ENCODE results near the gene ERC1. TPM values are rescaled to one million over a fixed set of nuclear protein-coding genes. Genes with fewer than 3 reads are reported as not detected.

Gene ERC1
- polyA plus RNA-seq, 6 donors from 2014 or later, result 6.9 to 26.2 (median 17.9) TPM

DNA sequence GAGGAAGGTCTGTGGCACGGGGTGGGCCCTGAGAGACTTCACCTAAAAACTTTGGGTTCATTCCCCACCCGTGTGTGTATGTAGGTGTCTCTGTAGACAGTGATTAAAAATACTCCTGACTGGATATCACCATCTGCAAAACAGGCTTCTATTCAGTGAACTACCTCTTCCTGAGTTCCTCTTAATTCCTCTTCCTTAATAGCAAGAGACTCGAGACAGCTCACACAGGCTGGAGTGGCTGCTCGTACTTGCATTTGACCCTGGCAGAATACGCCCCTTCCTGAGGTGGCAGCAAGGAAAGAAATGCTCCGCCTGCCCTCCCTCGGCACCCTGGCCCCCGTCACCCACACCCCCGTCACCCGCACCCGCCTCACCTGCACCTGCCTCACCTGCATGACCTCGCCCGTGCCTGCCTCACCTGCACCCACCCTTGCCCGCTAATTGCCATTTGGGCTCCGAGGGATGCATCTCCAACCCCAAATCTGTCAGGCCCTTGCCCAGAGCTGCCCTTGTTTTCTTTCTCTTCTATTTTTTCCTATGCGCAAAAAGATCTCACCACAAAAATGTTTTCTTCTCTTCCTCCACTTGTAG lies 513.4 kb downstream of the ERC1 start:
- H3K4me1 Mint-ChIP-seq, result peaks cover 8 to 10% (median 9%) of the 10 kb centered on the region in 3 donors
- ATAC-seq (ENCODE audit: low read depth in 2 of 2) (no peak), DNase-seq (no peak)
- H3K27me3 Mint-ChIP-seq, result peaks cover 28 to 33% (median 33%) of the 10 kb centered on the region in 3 donors
- no peak overlapping the region for H3K27ac Mint-ChIP-seq
- no peaks in the 10 kb centered on the region for H3K9me3 Mint-ChIP-seq
- no peaks in the 10 kb centered on the region for H3K36me3 Mint-ChIP-seq
- peak overlapping the region in 2 of 8 donors; percentile 14 to 76 for H3K4me3 Mint-ChIP-seq

- H3K4me1 Mint-ChIP-seq, result peaks cover 8 to 10% (median 9%) of the 10 kb centered on the region in 3 donors
- ATAC-seq (ENCODE audit: low read depth in 2 of 2), result no peak
- no peak overlapping the region for H3K27ac Mint-ChIP-seq
- DNase-seq, result no peak
- H3K27me3 Mint-ChIP-seq, result peaks cover 31 to 38% (median 34%) of the 10 kb centered on the region in 3 donors
- H3K4me3 Mint-ChIP-seq, result peak overlapping the region in 2 of 8 donors; percentile 14 to 76
- H3K9me3 Mint-ChIP-seq, result no peaks in the 10 kb centered on the region
- no peaks in the 10 kb centered on the region for H3K36me3 Mint-ChIP-seq
Measured at GRCh38 chr12:1504895-1505311, 513.9 kb downstream of the ERC1 start.

GRCh38 chr12:1505576-1505975 lies 514.6 kb downstream of the ERC1 start:
- H3K36me3 Mint-ChIP-seq, result no peaks in the 10 kb centered on the region
- peaks cover 31 to 44% (median 38%) of the 10 kb centered on the region in 3 donors for H3K27me3 Mint-ChIP-seq
- no peak overlapping the region for H3K27ac Mint-ChIP-seq
- peaks cover 8 to 10% (median 9%) of the 10 kb centered on the region in 3 donors for H3K4me1 Mint-ChIP-seq
- no peak for ATAC-seq (ENCODE audit: low read depth in 2 of 2)
- no peak for DNase-seq
- H3K4me3 Mint-ChIP-seq, result no peak overlapping the region
- no peaks in the 10 kb centered on the region for H3K9me3 Mint-ChIP-seq

DNA sequence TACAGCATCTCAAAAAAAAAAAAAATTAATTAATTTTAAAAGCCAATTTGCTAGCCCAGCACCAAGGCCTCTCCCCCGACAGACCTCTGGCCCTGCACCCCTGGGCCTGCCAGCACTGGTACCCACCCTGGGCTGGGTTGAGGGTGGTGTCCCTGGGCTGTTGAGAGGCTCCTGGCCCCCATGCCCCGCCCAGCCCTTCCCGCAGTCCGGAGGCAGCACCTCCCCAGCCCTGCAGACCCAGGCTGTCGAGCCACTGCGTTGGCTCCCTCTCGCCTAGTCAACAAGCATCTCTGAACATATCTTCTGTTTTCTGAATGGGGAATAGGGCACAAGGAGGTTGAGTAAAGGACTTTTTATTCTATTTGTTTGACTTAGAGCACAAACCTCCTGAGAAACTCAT lies 516.3 kb downstream of the ERC1 start:
- DNase-seq, result no peak
- ATAC-seq (ENCODE audit: low read depth in 2 of 2), result no peak
- peaks cover 35 to 51% (median 36%) of the 10 kb centered on the region in 3 donors for H3K27me3 Mint-ChIP-seq
- no peaks in the 10 kb centered on the region for H3K36me3 Mint-ChIP-seq
- peaks cover 8 to 10% (median 9%) of the 10 kb centered on the region in 3 donors for H3K4me1 Mint-ChIP-seq
- no peak overlapping the region for H3K4me3 Mint-ChIP-seq
- H3K9me3 Mint-ChIP-seq, result no peaks in the 10 kb centered on the region
- no peak overlapping the region for H3K27ac Mint-ChIP-seq

GRCh38 chr12:1509413-1510052 lies 518.5 kb downstream of the ERC1 start:
- ATAC-seq (ENCODE audit: low read depth in 2 of 2), result no peak
- H3K27me3 Mint-ChIP-seq, result peaks cover 16 to 32% (median 30%) of the 10 kb centered on the region in 3 donors
- no peak overlapping the region for H3K4me3 Mint-ChIP-seq
- H3K4me1 Mint-ChIP-seq, result peaks cover 3 to 4% (median 3%) of the 10 kb centered on the region in 3 donors
- H3K9me3 Mint-ChIP-seq, result no peaks in the 10 kb centered on the region
- no peak overlapping the region for H3K27ac Mint-ChIP-seq
- H3K36me3 Mint-ChIP-seq, result no peaks in the 10 kb centered on the region
- no peak for DNase-seq

DNA sequence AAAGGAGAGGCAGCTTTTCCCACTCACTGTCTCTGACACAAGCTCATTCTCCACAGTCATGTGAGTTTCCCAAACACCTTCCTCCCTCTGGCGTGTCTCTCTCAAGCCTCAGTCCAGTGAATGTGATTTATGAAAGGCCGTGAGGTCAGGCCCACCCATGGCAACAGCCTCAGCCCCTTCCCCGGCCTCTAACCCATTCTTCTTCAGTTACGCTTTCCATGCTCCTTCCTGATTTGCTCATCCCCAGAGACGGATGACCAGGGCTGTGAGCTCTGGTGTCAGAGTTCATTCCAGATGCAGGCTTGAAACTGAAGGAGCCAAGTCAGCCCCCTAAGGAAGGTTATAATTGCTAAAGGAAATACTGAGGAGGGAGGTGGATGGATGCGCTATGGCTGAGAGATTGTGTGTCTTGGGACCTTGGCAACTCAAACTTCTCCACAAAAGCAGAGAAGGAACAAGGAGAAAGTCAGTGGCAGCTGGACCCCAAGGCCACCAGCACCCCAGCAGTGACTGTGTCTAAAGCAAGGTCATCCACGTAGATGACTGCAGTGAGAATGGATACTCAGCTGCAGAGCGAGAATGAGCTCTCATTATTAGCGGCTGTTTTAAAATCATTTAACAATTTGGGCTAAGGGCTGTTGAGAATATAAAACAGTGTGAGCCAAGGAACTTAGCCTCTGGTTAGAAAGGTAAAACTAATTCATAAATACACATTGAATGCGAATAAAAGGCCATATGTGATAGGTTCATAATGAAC lies 519.2 kb downstream of the ERC1 start:
- Mint-ChIP-seq H3K4me3 (no peak overlapping the region), H3K27ac (no peak overlapping the region), H3K4me1 (no peaks in the 10 kb centered on the region), H3K9me3 (peaks cover 0 to 6% (median under 1%) of the 10 kb centered on the region in 7 donors), H3K27me3 (peaks cover 9 to 25% (median 24%) of the 10 kb centered on the region in 3 donors), H3K36me3 (no peaks in the 10 kb centered on the region)
- no peak for ATAC-seq (ENCODE audit: low read depth in 2 of 2)
- no peak for DNase-seq

GRCh38 chr12:1515010-1515409 lies 524.0 kb downstream of the ERC1 start:
- no peak for ATAC-seq (ENCODE audit: low read depth in 2 of 2)
- Mint-ChIP-seq H3K4me3 (no peak overlapping the region), H3K36me3 (no peaks in the 10 kb centered on the region), H3K27me3 (peaks cover 31 to 36% (median 36%) of the 10 kb centered on the region in 3 donors), H3K9me3 (peaks cover 0 to 6% (median 5%) of the 10 kb centered on the region in 7 donors), H3K27ac (no peak overlapping the region), H3K4me1 (no peaks in the 10 kb centered on the region)
- no peak for DNase-seq

GRCh38 chr12:1515428-1515827 lies 524.4 kb downstream of the ERC1 start:
- Mint-ChIP-seq H3K9me3 (peaks cover 0 to 6% (median 5%) of the 10 kb centered on the region in 7 donors), H3K27ac (peak overlapping the region in 1 of 6 donors; percentile 24), H3K36me3 (no peaks in the 10 kb centered on the region), H3K4me3 (no peak overlapping the region), H3K4me1 (no peaks in the 10 kb centered on the region), H3K27me3 (peaks cover 32 to 36% (median 35%) of the 10 kb centered on the region in 3 donors)
- ATAC-seq (ENCODE audit: low read depth in 2 of 2), result no peak
- DNase-seq, result no peak

DNA sequence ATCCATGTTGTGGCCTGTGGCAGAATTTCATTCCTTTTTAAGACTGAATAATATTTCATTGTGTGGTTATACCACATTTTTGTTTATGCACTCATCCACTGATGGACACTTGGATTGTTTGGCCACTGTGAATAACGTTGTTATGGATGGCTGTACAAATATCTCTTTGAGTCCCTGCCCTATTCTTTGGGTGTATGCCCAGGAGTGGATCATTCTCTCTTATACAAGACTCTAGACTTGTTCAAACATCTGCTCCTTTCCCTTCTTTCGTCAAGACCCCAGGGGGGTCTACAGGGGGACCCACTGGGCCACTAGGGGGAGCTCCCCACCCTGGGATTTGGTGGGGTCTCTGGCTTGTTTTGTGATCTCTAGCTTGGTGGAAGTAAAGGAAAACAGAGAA lies 526.0 kb downstream of the ERC1 start:
- peaks cover 34 to 41% (median 35%) of the 10 kb centered on the region in 3 donors for H3K27me3 Mint-ChIP-seq
- ATAC-seq (ENCODE audit: low read depth in 2 of 2), result no peak

GRCh38 chr12:1517734-1518525 lies 526.9 kb downstream of the ERC1 start:
- Mint-ChIP-seq H3K27me3 (peaks cover 29 to 42% (median 34%) of the 10 kb centered on the region in 3 donors), H3K4me3 (no peak overlapping the region), H3K4me1 (no peaks in the 10 kb centered on the region), H3K36me3 (no peaks in the 10 kb centered on the region), H3K27ac (no peak overlapping the region), H3K9me3 (peaks cover 0 to 6% (median 5%) of the 10 kb centered on the region in 7 donors)
- DNase-seq (no peak), ATAC-seq (ENCODE audit: low read depth in 2 of 2) (no peak)

More for the DNA sequence above, 526.0 kb downstream of the ERC1 start:
- no peak for DNase-seq
- Mint-ChIP-seq H3K4me1 (no peaks in the 10 kb centered on the region), H3K9me3 (peaks cover 0 to 6% (median 5%) of the 10 kb centered on the region in 7 donors), H3K27ac (peak overlapping the region in 1 of 6 donors; percentile 57), H3K4me3 (no peak overlapping the region), H3K36me3 (no peaks in the 10 kb centered on the region)

- Mint-ChIP-seq H3K4me1 (no peaks in the 10 kb centered on the region), H3K27me3 (peaks cover 27 to 51% (median 42%) of the 10 kb centered on the region in 3 donors), H3K36me3 (no peaks in the 10 kb centered on the region), H3K27ac (no peak overlapping the region), H3K9me3 (peaks cover 0 to 6% (median 5%) of the 10 kb centered on the region in 7 donors), H3K4me3 (no peak overlapping the region)
- no peak for ATAC-seq (ENCODE audit: low read depth in 2 of 2)
- no peak for DNase-seq
Measured at GRCh38 chr12:1518591-1519516, 527.8 kb downstream of the ERC1 start.

DNA sequence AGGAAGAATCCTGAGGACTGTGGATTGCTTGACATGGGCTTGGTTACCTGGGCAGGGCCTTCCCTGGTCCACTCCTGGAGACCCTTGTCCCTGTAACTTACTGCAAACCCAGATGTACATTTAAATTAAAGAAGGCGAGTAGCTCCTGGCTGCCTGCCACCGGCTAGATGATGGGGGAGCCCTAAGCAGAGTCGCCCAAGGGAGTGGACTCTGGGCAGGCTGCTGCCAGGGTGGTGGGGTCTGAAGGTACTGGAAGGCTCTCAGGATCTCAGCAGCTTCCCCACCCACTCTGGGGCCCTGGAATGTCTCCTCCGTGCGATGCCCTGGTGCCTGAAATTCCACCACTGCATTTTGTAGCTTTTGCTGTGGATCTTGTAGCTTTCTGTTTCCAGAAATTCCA lies 528.6 kb downstream of the ERC1 start:
- H3K36me3 Mint-ChIP-seq, result no peaks in the 10 kb centered on the region
- no peak overlapping the region for H3K27ac Mint-ChIP-seq
- H3K9me3 Mint-ChIP-seq, result peaks cover 0 to 6% (median 5%) of the 10 kb centered on the region in 7 donors
- no peak overlapping the region for H3K4me3 Mint-ChIP-seq
- no peak for DNase-seq
- no peak for ATAC-seq (ENCODE audit: low read depth in 2 of 2)
- H3K27me3 Mint-ChIP-seq, result peaks cover 30 to 57% (median 47%) of the 10 kb centered on the region in 3 donors
- no peaks in the 10 kb centered on the region for H3K4me1 Mint-ChIP-seq

All from naive B cell (primary cell).